CD14-positive monocyte (primary cell): ENCODE results near the gene MS4A15. TPM values are rescaled to one million over a fixed set of nuclear protein-coding genes. Genes with fewer than 3 reads are reported as not detected.

ENCODE experiments used
- DNase-seq, 3 donors: peaks; one replicate each; pipeline ENCODE4 v3.0.0-alpha.2; 2011 to 2022
- H2AFZ ChIP-seq: 2 replicates; pipeline ENCODE4 v1.6.0; 2012; ENCODE audit warnings: mild to moderate bottlenecking, low read depth, low read length, inconsistent platforms; ENCODE audit not compliant: insufficient read depth, poor library complexity, severe bottlenecking
- H3K27ac ChIP-seq, 2 donors: 1 replicate in 1 of 2; 2 replicates in 1 of 2; pipeline ENCODE4 v1.5.1; 2012 to 2013; ENCODE audit warnings: low read length in 2 of 2, control low read depth in 1 of 2, inconsistent platforms in 1 of 2, low read depth in 1 of 2, mild to moderate bottlenecking in 1 of 2
- H3K27me3 ChIP-seq, 2 donors: one replicate each; pipeline versions ENCODE4 v1.6.0 to v1.6.1; 2011 to 2013; ENCODE audit warnings: low read length in 2 of 2; ENCODE audit not compliant: control insufficient read depth in 2 of 2, insufficient read depth in 2 of 2
- H3K36me3 ChIP-seq, 2 donors: replicated peaks in 1 of 2; 1 replicate in 1 of 2; 2 replicates in 1 of 2; pipeline versions ENCODE4 v1.5.1 to v1.6.1; 2012 to 2013; ENCODE audit warnings: low read length in 2 of 2, control low read depth in 1 of 2, inconsistent platforms in 1 of 2, mild to moderate bottlenecking in 1 of 2; ENCODE audit not compliant: insufficient read depth in 2 of 2, control insufficient read depth in 1 of 2
- H3K4me1 ChIP-seq, 2 donors: 1 replicate in 1 of 2; 2 replicates in 1 of 2; pipeline versions ENCODE4 v1.5.1 to v1.6.1; 2012 to 2013; ENCODE audit warnings: low read length in 2 of 2, control low read depth in 1 of 2, inconsistent platforms in 1 of 2, mild to moderate bottlenecking in 1 of 2, moderate library complexity in 1 of 2; ENCODE audit not compliant: insufficient read depth in 2 of 2, control insufficient read depth in 1 of 2
- H3K4me2 ChIP-seq: replicated peaks from 2 replicates; pipeline ENCODE3; 2012; ENCODE audit warnings: low read length, moderate library complexity, mild to moderate bottlenecking; ENCODE audit not compliant: poor library complexity, severe bottlenecking; ENCODE audit errors: extremely low read depth
- H3K4me3 ChIP-seq, 3 experiments: fragments of 200-600 bp in 1 of 3; sonication (generic) in 1 of 3; replicated peaks in 1 of 3; 1 replicate in 2 of 3; 2 replicates in 1 of 3; pipeline ENCODE4 v1.5.1; 2011 to 2013; ENCODE audit warnings: low read length in 3 of 3, mild to moderate bottlenecking in 3 of 3, control low read depth in 2 of 3, low read depth in 2 of 3, inconsistent platforms in 1 of 3, moderate library complexity in 1 of 3
- H3K79me2 ChIP-seq: 2 replicates; pipeline ENCODE4 v1.6.0; 2012; ENCODE audit warnings: mild to moderate bottlenecking, control low read depth, inconsistent platforms, low read length, moderate library complexity; ENCODE audit not compliant: insufficient read depth
- H3K9ac ChIP-seq: 2 replicates; pipeline ENCODE4 v1.6.0; 2017; ENCODE audit warnings: low read length, mild to moderate bottlenecking; ENCODE audit not compliant: insufficient read depth, poor library complexity, severe bottlenecking
- H3K9me3 ChIP-seq, 2 donors: replicated peaks in 1 of 2; 1 replicate in 1 of 2; 2 replicates in 1 of 2; pipeline versions ENCODE4 v1.5.1 to v1.6.1; 2012 to 2013; ENCODE audit warnings: low read length in 2 of 2, control low read depth in 1 of 2; ENCODE audit not compliant: control insufficient read depth in 1 of 2, insufficient read depth in 1 of 2
- H4K20me1 ChIP-seq: 2 replicates; pipeline ENCODE4 v1.6.0; 2012; ENCODE audit warnings: mild to moderate bottlenecking, low read length, control low read depth, moderate library complexity; ENCODE audit not compliant: insufficient read depth
- H3K27ac Mint-ChIP-seq, 7 donors: one replicate each; pipeline ENCODE4 v1.8.0; 2020; ENCODE audit warnings: mild to moderate bottlenecking in 7 of 7, mixed read lengths in 7 of 7, moderate library complexity in 6 of 7, inconsistent platforms in 2 of 7
- H3K27me3 Mint-ChIP-seq, 3 donors: one replicate each; pipeline ENCODE4 v1.8.0; 2021 to 2022; ENCODE audit warnings: low read depth in 3 of 3, mild to moderate bottlenecking in 3 of 3, mixed read lengths in 3 of 3, moderate library complexity in 3 of 3, inconsistent platforms in 1 of 3
- H3K36me3 Mint-ChIP-seq, 2 donors: one replicate each; pipeline ENCODE4 v1.8.0; 2020; ENCODE audit warnings: mixed read lengths in 2 of 2, inconsistent platforms in 1 of 2, mild to moderate bottlenecking in 1 of 2
- H3K4me1 Mint-ChIP-seq: one replicate; pipeline ENCODE4 v1.8.0; 2020; ENCODE audit warnings: mild to moderate bottlenecking, mixed read lengths
- H3K4me3 Mint-ChIP-seq, 2 donors: one replicate each; pipeline ENCODE4 v1.8.0; 2020; ENCODE audit warnings: mild to moderate bottlenecking in 2 of 2, mixed read lengths in 2 of 2, moderate library complexity in 1 of 2
- H3K9me3 Mint-ChIP-seq, 7 donors: one replicate each; pipeline ENCODE4 v1.8.0; 2020 to 2022; ENCODE audit warnings: mixed read lengths in 7 of 7, mild to moderate bottlenecking in 6 of 7, moderate library complexity in 6 of 7, inconsistent platforms in 2 of 7
- WGBS: methylation state at CpG from one replicate; pipeline ENCODE4 v1.1.5; 2013; ENCODE audit warnings: missing lambda C conversion rate; ENCODE audit not compliant: insufficient coverage; 5-methylcytosine and 5-hydroxymethylcytosine counted together
- intact Hi-C, 2 donors: fragments of 100-400 bp; cut with micrococcal nuclease; formaldehyde crosslinking; loops; one replicate each; pipeline versions ENCODE4 v1.15.0 to v1.15.1; 2023
- polyA plus RNA-seq, 3 donors: library from polyadenylated mRNA; depleted of rRNA in 1 of 3; unstranded in 2 of 3; stranded (reverse) in 1 of 3; fragments of 300-500 nt in 2 of 3; fragments of >200 nt in 1 of 3; fragmentation: Illumina TruSeq in 2 of 3; gene quantifications; 1 replicate in 2 of 3; 2 replicates in 1 of 3; pipeline ENCODE4 v1.2.3, GENCODE V29; 2012 to 2021
- TF ChIP-seq, protein P1 (sequence below): fragments of 200-600 bp; IDR thresholded peaks from one replicate; pipeline ENCODE4 v1.8.0; 2022; ENCODE audit warnings: antibody characterized with exemption, mild to moderate bottlenecking

Gene MS4A15
- polyA plus RNA-seq, 3 donors: not detected

GRCh38 chr11:60768202-60768601, 11.5 kb downstream of the MS4A15 start:
- no peaks in the 10 kb centered on the region for H3K27me3 ChIP-seq
- intact Hi-C loops: no loop called here
- H3K27ac Mint-ChIP-seq: no peak overlapping the region

DNA sequence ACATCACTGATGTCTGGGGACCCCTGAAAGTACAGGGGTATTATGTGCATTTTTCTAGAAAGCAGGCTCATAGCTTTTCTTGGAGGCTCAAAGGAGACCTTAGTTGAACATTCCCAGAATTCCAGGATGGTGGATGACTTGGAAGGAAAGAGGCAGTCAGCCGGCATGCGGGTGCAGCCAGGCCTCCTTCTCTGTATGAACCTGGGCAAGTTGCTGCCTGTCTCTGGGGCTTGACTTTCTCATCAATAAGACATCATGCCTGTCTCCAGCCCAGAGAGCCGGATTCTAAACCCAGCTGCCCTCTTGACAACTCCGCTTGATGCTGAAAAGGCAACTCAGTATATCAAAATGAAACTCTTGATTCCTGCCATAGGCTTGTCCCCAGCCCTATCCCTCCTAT, 12.6 kb downstream of the MS4A15 start:
- Histone ChIP-seq H3K4me1 (no peaks in the 10 kb centered on the region), H3K27me3 (no peaks in the 10 kb centered on the region), H4K20me1 (no peaks in the 10 kb centered on the region), H3K4me3 (no peak overlapping the region), H3K9ac (no peak overlapping the region), H3K36me3 (no peaks in the 10 kb centered on the region), H3K79me2 (no peaks in the 10 kb centered on the region), H3K4me2 (no peak overlapping the region), H3K9me3 (no peaks in the 10 kb centered on the region), H3K27ac (no peak overlapping the region), H2AFZ (no peak overlapping the region)
- TF ChIP-seq, protein P1, sequence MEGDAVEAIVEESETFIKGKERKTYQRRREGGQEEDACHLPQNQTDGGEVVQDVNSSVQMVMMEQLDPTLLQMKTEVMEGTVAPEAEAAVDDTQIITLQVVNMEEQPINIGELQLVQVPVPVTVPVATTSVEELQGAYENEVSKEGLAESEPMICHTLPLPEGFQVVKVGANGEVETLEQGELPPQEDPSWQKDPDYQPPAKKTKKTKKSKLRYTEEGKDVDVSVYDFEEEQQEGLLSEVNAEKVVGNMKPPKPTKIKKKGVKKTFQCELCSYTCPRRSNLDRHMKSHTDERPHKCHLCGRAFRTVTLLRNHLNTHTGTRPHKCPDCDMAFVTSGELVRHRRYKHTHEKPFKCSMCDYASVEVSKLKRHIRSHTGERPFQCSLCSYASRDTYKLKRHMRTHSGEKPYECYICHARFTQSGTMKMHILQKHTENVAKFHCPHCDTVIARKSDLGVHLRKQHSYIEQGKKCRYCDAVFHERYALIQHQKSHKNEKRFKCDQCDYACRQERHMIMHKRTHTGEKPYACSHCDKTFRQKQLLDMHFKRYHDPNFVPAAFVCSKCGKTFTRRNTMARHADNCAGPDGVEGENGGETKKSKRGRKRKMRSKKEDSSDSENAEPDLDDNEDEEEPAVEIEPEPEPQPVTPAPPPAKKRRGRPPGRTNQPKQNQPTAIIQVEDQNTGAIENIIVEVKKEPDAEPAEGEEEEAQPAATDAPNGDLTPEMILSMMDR: no peak
- intact Hi-C loops: no loop called here
- DNase-seq: no peak
- Mint-ChIP-seq H3K4me1 (no peaks in the 10 kb centered on the region), H3K27ac (peak overlapping the region in 1 of 7 donors; percentile 42), H3K9me3 (peaks cover 0 to 8% (median 0%) of the 10 kb centered on the region in 7 donors), H3K27me3 (peaks cover 1 to 22% (median 6%) of the 10 kb centered on the region in 3 donors), H3K4me3 (no peak overlapping the region), H3K36me3 (no peaks in the 10 kb centered on the region)
- 97% methylated on average over 4 of the region's 4 CpGs for WGBS

More at GRCh38 chr11:60768202-60768601, 11.5 kb downstream of the MS4A15 start:
- H3K79me2 ChIP-seq: no peaks in the 10 kb centered on the region
- H3K4me3 ChIP-seq: no peak overlapping the region
- Mint-ChIP-seq H3K9me3 (peaks cover 0 to 8% (median 0%) of the 10 kb centered on the region in 7 donors), H3K4me1 (no peaks in the 10 kb centered on the region), H3K27me3 (peaks cover 4 to 26% (median 6%) of the 10 kb centered on the region in 3 donors), H3K4me3 (no peak overlapping the region), H3K36me3 (no peaks in the 10 kb centered on the region)
- TF ChIP-seq, protein P1: no peak
- H3K9me3 ChIP-seq: no peaks in the 10 kb centered on the region
- 99% methylated on average over 8 of the region's 8 CpGs for WGBS
- no peak overlapping the region for H2AFZ ChIP-seq
- no peaks in the 10 kb centered on the region for H3K4me1 ChIP-seq
- no peaks in the 10 kb centered on the region for H3K36me3 ChIP-seq
- H3K27ac ChIP-seq: no peak overlapping the region
- H3K4me2 ChIP-seq: no peak overlapping the region
- no peak overlapping the region for H3K9ac ChIP-seq
- no peaks in the 10 kb centered on the region for H4K20me1 ChIP-seq
- DNase-seq: no peak
